Kidney capillary endothelial cell (primary cell): Measurements from ENCODE around the gene COL11A2.
A peak's percentile ranks its signal among the peaks of the same experiment; 100 is the strongest.

Experiments
- DNase-seq: peaks from one replicate; pipeline ENCODE4 v3.0.0-alpha.2; 2018; ENCODE audit warnings: low spot score

The COL11A2 gene

DNA sequence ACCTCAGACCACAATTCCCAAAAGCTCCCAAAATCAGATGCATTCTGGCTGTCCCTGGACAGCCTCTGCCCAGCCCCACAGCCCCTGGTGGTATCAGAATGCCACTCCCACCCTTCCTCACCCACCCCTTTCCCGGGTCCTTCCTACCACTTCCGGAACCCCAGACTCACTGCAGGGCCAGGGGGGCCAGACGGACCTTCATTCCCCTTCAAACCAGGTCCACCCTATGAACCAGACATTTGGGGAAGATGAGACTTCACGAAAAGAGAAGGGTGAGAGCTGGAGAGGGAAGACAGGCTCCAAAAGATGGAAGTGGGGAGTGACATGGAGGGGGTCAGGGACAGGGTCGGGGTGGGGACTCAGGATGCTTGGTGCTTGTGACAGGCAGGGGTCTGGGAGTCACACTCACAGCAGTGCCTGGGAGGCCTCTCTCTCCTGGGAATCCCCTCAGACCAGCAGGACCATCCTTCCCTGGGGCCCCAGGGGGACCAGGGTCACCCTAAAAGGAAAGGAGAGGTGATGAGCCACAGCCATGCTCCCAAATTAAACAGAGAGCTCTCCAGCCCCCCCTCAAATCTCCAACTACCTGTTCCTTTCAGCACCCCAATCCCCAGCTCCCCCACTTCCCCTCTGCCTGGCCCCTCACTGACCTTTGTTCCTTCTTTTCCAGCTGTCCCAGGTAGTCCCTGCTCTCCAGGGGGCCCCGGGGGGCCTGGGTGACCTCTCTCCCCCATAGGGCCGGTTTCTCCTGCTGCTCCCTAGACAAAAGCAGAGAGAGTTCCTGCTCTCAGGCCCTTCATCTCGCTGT is 20.2 kb downstream of the COL11A2 start:
- DNase-seq: no peak

DNA sequence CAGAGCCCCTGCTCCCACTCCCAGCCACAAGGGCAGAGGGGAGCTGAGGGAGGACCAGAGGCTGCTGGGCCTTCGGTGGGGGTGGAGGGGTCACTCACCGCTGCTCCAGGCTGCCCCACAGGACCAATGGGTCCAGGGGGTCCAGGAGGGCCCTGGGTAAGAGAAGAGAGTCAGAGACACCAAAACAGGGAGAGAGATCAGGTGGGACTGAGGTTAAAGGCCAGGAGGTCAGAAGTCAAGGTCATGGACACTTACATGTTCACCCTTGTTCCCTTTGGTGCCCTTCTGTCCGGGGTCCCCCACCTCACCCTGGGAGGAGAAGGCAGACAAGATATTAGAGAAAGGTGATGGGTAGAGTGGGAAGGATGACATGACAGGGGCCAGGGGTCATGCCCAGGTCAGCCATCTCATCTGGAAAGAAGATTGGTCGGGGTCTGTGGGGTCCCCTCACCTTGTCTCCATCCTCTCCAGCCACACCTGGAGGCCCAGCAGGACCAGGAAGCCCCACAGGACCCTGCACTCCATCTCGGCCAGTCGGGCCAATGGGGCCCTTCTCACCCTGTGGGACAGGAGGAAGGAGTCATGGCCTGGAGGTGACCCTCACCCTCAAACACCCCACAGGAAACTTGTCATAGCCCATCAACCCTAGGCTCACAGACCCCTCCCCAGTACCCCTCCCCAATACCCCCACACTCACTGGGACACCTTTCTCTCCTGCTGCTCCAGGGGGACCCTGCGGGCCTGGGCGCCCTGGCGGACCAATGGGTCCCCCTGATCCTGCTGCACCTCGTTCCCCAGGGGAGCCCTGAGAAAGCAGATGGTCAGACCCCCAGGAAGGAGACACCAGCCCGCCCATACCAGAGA is 21.0 kb downstream of the COL11A2 start:
- no peak for DNase-seq

- DNase-seq: no peak
These were observed 21.9 kb downstream of the COL11A2 start for GRCh38 chr6:33170176-33171015.

- no peak for DNase-seq
These were observed 22.7 kb downstream of the COL11A2 start for GRCh38 chr6:33169291-33170175.

DNA sequence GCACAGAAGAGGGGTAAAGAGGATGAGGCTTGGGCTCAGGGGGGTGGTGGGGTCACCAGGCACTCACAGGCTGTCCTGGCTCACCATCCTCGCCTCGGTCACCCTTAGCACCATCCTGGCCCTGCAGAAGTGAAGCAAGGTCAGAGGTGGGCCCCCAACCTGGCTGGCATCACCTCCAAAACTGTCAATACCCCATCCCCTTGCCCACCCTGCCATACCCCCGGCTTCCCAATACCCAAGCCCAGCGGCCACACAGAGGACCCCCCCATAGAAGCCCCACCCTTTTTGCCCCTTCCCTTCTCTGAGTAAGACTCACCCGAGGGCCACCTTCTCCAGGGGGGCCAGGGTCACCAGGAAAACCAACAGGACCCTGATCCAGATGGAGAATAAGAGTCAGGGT is 23.6 kb downstream of the COL11A2 start:
- DNase-seq: no peak

DNA sequence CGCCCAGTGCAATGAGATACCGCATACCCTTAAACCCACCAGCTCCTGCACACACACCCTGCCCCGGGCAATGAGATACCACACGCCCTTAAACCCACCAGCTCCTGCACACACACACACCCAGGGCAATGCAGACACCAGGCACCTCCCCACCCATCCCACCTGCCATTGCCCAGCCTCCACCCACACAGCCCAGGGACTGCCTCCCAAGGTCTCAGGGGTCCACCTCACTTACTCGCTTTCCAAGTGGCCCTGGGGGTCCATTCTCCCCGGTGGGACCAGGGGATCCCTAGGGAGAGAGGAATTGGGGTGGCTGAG is 24.0 kb downstream of the COL11A2 start:
- DNase-seq: no peak

DNA sequence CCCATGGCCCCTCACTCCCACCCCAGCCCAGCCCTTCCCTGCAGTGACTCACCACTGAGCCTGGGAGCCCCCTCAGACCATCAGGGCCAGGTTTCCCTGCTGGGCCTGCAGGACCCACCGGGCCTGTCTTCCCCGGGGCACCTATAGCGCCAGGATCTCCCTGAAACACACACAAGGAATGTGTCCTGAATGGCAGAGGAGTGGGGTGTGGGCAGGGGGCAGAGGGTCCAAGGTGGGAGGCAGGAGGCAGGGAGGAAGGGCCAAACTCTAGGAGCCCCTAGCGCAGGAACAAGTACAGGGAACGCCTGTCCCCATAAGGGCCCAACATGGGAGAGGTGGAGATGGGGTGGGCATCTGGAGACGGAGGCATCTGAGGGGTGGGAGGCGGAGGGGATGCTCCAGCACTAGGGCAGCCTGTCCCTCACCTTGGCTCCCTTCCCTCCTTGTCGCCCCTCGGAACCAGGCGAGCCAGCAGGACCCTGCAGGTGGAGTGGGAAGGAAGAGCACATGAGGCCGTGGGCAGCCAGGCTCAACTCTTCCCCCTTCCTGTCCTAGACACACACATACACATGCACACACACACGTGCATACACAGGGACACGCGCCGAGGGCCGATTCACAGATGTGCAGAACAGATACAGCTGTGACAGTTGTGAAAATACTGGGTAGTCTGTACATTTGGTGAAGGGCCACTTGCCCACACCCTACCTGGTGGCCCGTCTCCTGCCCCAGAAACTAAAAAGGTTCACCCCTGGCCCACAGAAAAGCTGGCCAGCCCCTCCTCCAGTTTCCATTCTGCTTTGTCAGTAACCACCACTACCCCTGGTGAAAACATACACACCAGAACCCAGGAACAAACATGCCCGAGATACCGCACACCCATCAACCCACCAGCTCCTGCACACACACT is 24.6 kb downstream of the COL11A2 start:
- no peak for DNase-seq

- no peak for DNase-seq
These were observed 25.5 kb downstream of the COL11A2 start for GRCh38 chr6:33166811-33167210.

- DNase-seq: no peak
These were observed 25.9 kb downstream of the COL11A2 start for GRCh38 chr6:33166363-33166762.

GRCh38 chr6:33165581-33166258 is 26.5 kb downstream of the COL11A2 start:
- no peak for DNase-seq

- no peak for DNase-seq
These were observed 27.4 kb downstream of the COL11A2 start for GRCh38 chr6:33164665-33165373.

DNA sequence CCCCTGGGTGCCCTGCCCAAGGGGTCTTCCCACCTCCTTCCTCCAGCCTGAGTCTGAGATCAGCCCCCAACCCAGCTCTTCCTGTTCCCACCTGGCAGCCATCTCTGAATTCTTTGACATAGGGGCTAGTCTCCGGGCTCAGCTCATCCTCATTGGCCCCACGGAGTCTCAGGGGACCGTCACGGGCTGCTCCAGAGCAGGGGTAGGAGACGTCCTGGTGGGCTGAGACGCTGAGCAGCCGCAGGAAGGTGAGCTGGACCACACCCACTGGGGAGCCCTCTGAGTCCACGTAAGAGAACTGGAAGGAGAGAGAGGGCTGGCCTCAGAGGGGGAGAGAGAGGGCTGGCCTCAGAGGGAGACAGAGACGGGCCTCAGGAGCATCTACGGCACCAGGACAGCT is 28.1 kb downstream of the COL11A2 start:
- DNase-seq: no peak

GRCh38 chr6:33163540-33163939 is 28.7 kb downstream of the COL11A2 start:
- DNase-seq: no peak

DNA sequence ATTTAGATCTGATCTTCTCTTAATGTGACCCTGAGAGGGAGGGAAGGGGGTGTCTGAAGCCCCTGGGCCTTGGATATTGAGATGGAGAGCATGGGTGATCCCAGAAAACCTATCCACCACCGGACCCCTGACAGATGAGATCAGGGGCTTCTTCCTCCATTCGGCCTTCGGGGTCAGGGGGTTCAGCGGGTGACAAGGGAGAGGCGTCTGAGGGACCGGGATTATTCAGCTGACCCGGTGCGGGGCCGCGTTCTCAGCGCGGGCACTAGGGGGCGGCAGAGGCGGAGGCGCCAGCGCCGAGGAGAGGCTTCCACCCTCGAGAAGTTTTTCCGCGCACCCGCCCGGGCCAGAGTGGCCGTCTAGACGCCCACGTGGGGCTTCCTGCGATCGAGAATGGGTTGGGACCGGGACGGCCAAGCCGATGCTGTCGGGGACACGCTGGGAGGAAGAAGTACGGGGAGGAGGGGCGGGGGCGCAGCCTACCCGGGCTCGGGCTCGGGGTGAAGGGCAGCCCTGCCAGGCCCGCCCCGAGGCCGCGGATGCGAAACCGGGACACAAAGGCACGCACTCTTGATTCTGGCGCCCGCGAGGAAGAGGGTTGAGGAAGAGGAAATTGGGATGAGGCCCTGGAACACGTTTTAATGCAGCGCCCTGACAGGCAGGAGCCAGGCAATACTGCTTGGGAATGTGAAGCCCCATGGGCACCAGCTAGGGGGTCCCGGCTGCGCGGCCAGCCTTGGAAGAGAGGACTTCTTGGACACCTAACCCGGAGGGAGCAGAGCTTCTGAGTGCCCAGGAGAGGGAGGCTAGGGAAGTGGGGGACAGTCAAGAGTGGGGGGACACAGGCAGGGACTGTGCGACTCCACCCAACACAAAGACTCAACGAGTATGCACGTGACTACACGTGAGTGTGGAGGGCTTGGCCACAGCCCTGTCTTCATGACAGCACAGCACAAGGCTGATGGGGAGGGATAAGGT is 30.6 kb downstream of the COL11A2 start:
- peak; percentile 67 for DNase-seq

DNA sequence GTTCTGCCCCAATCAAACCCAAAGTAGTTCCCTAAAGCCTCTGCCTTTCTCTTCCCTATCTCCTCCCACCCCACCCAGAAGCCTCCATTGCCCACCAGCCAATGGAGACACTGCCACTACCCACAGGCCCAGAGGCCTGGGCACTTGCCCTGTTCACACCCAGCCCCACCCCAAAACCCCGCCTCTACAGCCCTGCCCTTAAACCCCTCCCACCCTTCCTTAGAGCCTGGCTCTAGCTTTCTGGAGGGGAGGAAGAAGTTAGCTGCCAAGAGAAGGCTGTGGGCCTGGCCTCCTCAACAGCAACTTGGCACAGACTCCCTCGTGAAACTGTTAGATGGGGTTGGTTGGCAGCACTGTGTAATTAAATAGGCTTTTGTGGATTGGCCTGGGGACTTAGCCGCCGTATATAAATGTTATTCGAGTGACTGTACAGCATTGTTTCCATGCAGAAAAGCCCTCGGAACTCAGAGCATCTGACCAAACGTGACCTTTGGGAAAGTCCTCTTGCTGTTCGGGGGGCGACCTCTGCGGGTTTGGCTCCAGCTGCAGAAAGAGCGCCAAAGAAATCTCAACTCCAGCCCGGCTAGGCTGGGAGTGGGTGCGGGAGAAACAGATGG is 31.4 kb downstream of the COL11A2 start:
- no peak for DNase-seq

- DNase-seq: no peak
These were observed 32.2 kb downstream of the COL11A2 start for GRCh38 chr6:33160096-33160495.

GRCh38 chr6:33156964-33157363 is 35.3 kb downstream of the COL11A2 start:
- DNase-seq: no peak
